Activated gamma-delta T cell treated with anti-CD3 and anti-CD28 coated beads, Interleukin-2, amount 50 U/mL, for 16 hours (primary cell): ENCODE measurements around the gene RPS29.
"Not testable (repeated sequence)": the region's sequence is repeated elsewhere in the genome, so short reads cannot be mapped to it uniquely, and the experiment has no call there.

Experiments used
- DNase-seq: peaks from one replicate; pipeline ENCODE4 v3.0.0-alpha.2; 2020; ENCODE audit warnings: low read depth

RPS29 gene

GRCh38 chr14:49585803-49586672, at the start of gene RPS29:
Gene RPS29 (minus strand): TSS chr14:49586380. CDS start chr14:49586346, 34 bp downstream.
- peak; percentile 97 for DNase-seq

- DNase-seq, result peak; percentile 47
These were observed 48.6 kb upstream of the RPS29 start, which contains the start of gene DNAAF2 for GRCh38 chr14:49634547-49635334. Gene DNAAF2 (minus strand): TSS chr14:49635244. CDS start chr14:49635149, 95 bp downstream.

- peak; percentile 89 for DNase-seq
These were observed 47.7 kb upstream of the RPS29 start for GRCh38 chr14:49633640-49634546.

- DNase-seq, result no peak
These were observed 38.0 kb upstream of the RPS29 start for GRCh38 chr14:49623941-49624839.

GRCh38 chr14:49623387-49623786, 37.2 kb upstream of the RPS29 start:
- no peak for DNase-seq

GRCh38 chr14:49622022-49622607, 35.9 kb upstream of the RPS29 start:
- DNase-seq, result no peak

- no peak for DNase-seq
These were observed 35.1 kb upstream of the RPS29 start for GRCh38 chr14:49621114-49621881.

GRCh38 chr14:49620182-49621113, 34.3 kb upstream of the RPS29 start, which contains the start of the genes MGAT2 and RPL36AL:
Gene MGAT2 (plus strand): TSS chr14:49620799. CDS start chr14:49621269, 470 bp downstream.
Gene RPL36AL (minus strand): TSS chr14:49620626. CDS start chr14:49619104, 1,522 bp downstream.
- DNase-seq, result peak; percentile 92

- no peak for DNase-seq
These were observed 33.5 kb upstream of the RPS29 start for GRCh38 chr14:49619730-49620129.

GRCh38 chr14:49619273-49619672, 33.1 kb upstream of the RPS29 start:
- DNase-seq, result not testable (repeated sequence)

- DNase-seq, result no peak
These were observed 31.8 kb upstream of the RPS29 start for GRCh38 chr14:49617852-49618519.

GRCh38 chr14:49615776-49616175, 29.6 kb upstream of the RPS29 start:
- no peak for DNase-seq

GRCh38 chr14:49614196-49614595, 28.0 kb upstream of the RPS29 start:
- no peak for DNase-seq

GRCh38 chr14:49612671-49613070, 26.5 kb upstream of the RPS29 start:
- no peak for DNase-seq

GRCh38 chr14:49612251-49612650, 26.1 kb upstream of the RPS29 start:
- DNase-seq, result no peak

- no peak for DNase-seq
These were observed 21.4 kb upstream of the RPS29 start for GRCh38 chr14:49607583-49607982.

- peak; percentile 77 for DNase-seq
These were observed 12.5 kb upstream of the RPS29 start, which contains the start of gene LRR1 for GRCh38 chr14:49598485-49599300. Gene LRR1 (plus strand): TSS chr14:49598940. CDS start chr14:49599021, 81 bp downstream.
